Mucosa of descending colon (tissue), 3 donors: ENCODE results near the gene KCNK10. TPM values are rescaled to one million over a fixed set of nuclear protein-coding genes. Genes with fewer than 3 reads are reported as not detected.
A peak's percentile ranks its signal among the peaks of the same experiment; 100 is the strongest.

Experiments
- ATAC-seq: fragments of 200-7000 bp; cut with Tn5 transposase; one replicate; pipeline ENCODE4 v1.9.1; 2020; ENCODE audit warnings: mild to moderate bottlenecking, moderate library complexity
- DNase-seq, 3 donors: peaks; one replicate each; pipeline ENCODE4 v3.0.0-alpha.2; 2020
- H3K36me3 ChIP-seq: fragments of 200-600 bp; one replicate; pipeline ENCODE4 v1.8.0; 2021; ENCODE audit warnings: low read depth, mild to moderate bottlenecking
- H3K4me1 ChIP-seq: fragments of 200-600 bp; one replicate; pipeline ENCODE4 v1.8.0; 2021; ENCODE audit warnings: low read depth, mild to moderate bottlenecking
- H3K4me3 ChIP-seq: fragments of 200-600 bp; one replicate; pipeline ENCODE4 v1.8.0; 2021; ENCODE audit warnings: mild to moderate bottlenecking
- H3K9me3 ChIP-seq: fragments of 200-600 bp; one replicate; pipeline ENCODE4 v1.8.0; 2021; ENCODE audit warnings: mild to moderate bottlenecking
- CTCF ChIP-seq: fragments of 200-600 bp; IDR thresholded peaks from one replicate; pipeline ENCODE4 v1.8.0; 2022; ENCODE audit warnings: antibody characterized with exemption, mild to moderate bottlenecking
- intact Hi-C, 2 donors: fragments of 100-400 bp; cut with DNase I in 1 of 2; cut with micrococcal nuclease in 1 of 2; formaldehyde crosslinking; loops; one replicate each; pipeline versions ENCODE4 v1.11.0 to v1.11.1; 2022; cut with DNase I, micrococcal nuclease
- total RNA-seq, 3 donors: library from RNA; stranded (reverse); fragmentation: NEBNext Ultra II Directional in 2 of 3; extraction: Animal tissue kit (Norgen Biotek cat#: 25700) in 2 of 3; gene quantifications; one replicate each; pipeline versions ENCODE4 v1.2.1 to v1.2.4, GENCODE V29; 2021 to 2023
- donor health status: DM: no; HTN: no; CAD: no; lungs with moderate emphysema.
- donor health status: DM: no; HTN: no; CAD: no.
- donor health status: DM: no; HTN: yes; CAD: no.

KCNK10 gene
- total RNA-seq, 3 donors from 2014 or later = 1.7 to 2.1 (median 2.0) TPM

GRCh38 chr14:88248606-88249005 is 74.5 kb downstream of the KCNK10 start:
- ATAC-seq (peak; percentile 77), DNase-seq (no peak)
- Histone ChIP-seq H3K4me3 (no peak overlapping the region), H3K4me1 (peaks cover 9% of the 10 kb centered on the region), H3K9me3 (no peaks in the 10 kb centered on the region), H3K36me3 (no peaks in the 10 kb centered on the region)
- no peak for TF ChIP-seq CTCF
- intact Hi-C loops = no loop called here

- ATAC-seq = peak; percentile 70
- H3K4me1 ChIP-seq = peaks cover 5% of the 10 kb centered on the region
These were observed 75.8 kb downstream of the KCNK10 start for GRCh38 chr14:88247228-88247627.

GRCh38 chr14:88245321-88245720 is 77.7 kb downstream of the KCNK10 start:
- ATAC-seq (peak; percentile 38), DNase-seq (no peak)
- H3K36me3 ChIP-seq = no peaks in the 10 kb centered on the region
- no peaks in the 10 kb centered on the region for H3K9me3 ChIP-seq
- peaks cover 4% of the 10 kb centered on the region for H3K4me1 ChIP-seq
- no peak overlapping the region for H3K4me3 ChIP-seq
- intact Hi-C loops = no loop called here
- TF ChIP-seq CTCF = no peak

More at GRCh38 chr14:88247228-88247627, 75.8 kb downstream of the KCNK10 start:
- Histone ChIP-seq H3K4me3 (no peak overlapping the region), H3K36me3 (no peaks in the 10 kb centered on the region), H3K9me3 (no peaks in the 10 kb centered on the region)
- TF ChIP-seq CTCF = no peak
- intact Hi-C loops = no loop called here
- DNase-seq = no peak

GRCh38 chr14:88243946-88244345 is 79.1 kb downstream of the KCNK10 start:
- no peak for TF ChIP-seq CTCF
- H3K36me3 ChIP-seq = no peaks in the 10 kb centered on the region
- DNase-seq (no peak), ATAC-seq (no peak)
- intact Hi-C loops = no loop called here
- peaks cover 4% of the 10 kb centered on the region for H3K4me1 ChIP-seq
- no peaks in the 10 kb centered on the region for H3K9me3 ChIP-seq
- H3K4me3 ChIP-seq = no peak overlapping the region

- ATAC-seq (no peak), DNase-seq (no peak)
- no peak for TF ChIP-seq CTCF
- intact Hi-C loops = no loop called here
- H3K9me3 ChIP-seq = no peaks in the 10 kb centered on the region
- no peaks in the 10 kb centered on the region for H3K36me3 ChIP-seq
- no peaks in the 10 kb centered on the region for H3K4me1 ChIP-seq
- no peak overlapping the region for H3K4me3 ChIP-seq
These were observed 80.6 kb downstream of the KCNK10 start for GRCh38 chr14:88242446-88242845.

- H3K4me3 ChIP-seq = no peak overlapping the region
- H3K36me3 ChIP-seq = no peaks in the 10 kb centered on the region
- H3K9me3 ChIP-seq = no peaks in the 10 kb centered on the region
- no peaks in the 10 kb centered on the region for H3K4me1 ChIP-seq
- no peak for ATAC-seq
- intact Hi-C loops = no loop called here
- TF ChIP-seq CTCF = no peak
- no peak for DNase-seq
These were observed 81.3 kb downstream of the KCNK10 start for GRCh38 chr14:88241810-88242209.
